SK-N-MC (cell line): ENCODE data around the gene PCSK5.

Experiments used
- EZH2 ChIP-seq: fragments of 200-600 bp; sonication (generic); IDR thresholded peaks from one replicate; pipeline ENCODE4 v1.6.1; 2017; ENCODE audit warnings: antibody characterized with exemption
- FOXP2 ChIP-seq: optimal IDR thresholded peaks from 2 replicates; pipeline ENCODE3; 2011; ENCODE audit warnings: mild to moderate bottlenecking, moderate library complexity; ENCODE audit not compliant: insufficient read depth; ENCODE audit errors: extremely low read length, control extremely low read depth
- POLR2AphosphoS5 ChIP-seq: IDR thresholded peaks from 2 replicates; pipeline ENCODE4 v1.6.1; 2012; ENCODE audit warnings: mild to moderate bottlenecking, low read depth, low read length, borderline replicate concordance

DNA sequence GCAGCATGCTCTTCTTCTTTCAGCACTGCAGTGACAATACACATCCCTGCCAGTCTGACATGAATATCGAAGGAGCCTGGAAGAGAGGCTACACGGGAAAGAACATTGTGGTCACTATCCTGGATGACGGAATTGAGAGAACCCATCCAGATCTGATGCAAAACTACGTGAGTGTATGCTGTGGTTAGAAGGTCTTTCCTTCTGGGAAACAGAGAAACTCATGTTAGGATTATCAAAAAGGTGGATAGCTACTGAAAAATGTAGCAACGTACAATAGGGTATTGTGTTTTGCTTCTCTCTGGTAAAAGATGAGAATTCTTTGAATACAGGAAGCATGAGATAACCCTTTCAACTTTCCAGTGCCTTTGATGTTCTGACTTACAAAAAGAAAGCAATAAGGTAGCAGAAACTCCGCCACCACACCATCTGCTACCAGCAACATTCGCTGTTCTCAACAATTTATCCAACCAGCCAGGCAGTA is 133.3 kb downstream of the PCSK5 start:
- no peak for TF ChIP-seq POLR2AphosphoS5
- no peak for TF ChIP-seq EZH2
- TF ChIP-seq FOXP2: no peak
